Cardiac muscle cell (in vitro differentiated cells and primary cell): Measurements from ENCODE around the gene KYNU. TPM values are rescaled to one million over a fixed set of nuclear protein-coding genes. Genes with fewer than 3 reads are reported as not detected.

Experiments used
- DNase-seq, 2 donors: peaks; one replicate each; pipeline versions ENCODE4 v3.0.0 to v3.0.0-alpha.2; 2010 to 2017; ENCODE audit warnings: low read depth in 1 of 2, low spot score in 1 of 2
- H3K27ac ChIP-seq: fragments of 200-600 bp; sonication (generic); 2 replicates; pipeline ENCODE4 v1.5.1; 2016
- H3K27me3 ChIP-seq: fragments of 200-600 bp; sonication (generic); 2 replicates; pipeline ENCODE4 v1.6.0; 2016; ENCODE audit warnings: control low read depth
- H3K36me3 ChIP-seq: fragments of 200-600 bp; sonication (generic); 2 replicates; pipeline ENCODE4 v1.5.1; 2016; ENCODE audit warnings: control low read depth
- H3K4me1 ChIP-seq: fragments of 200-600 bp; sonication (generic); 2 replicates; pipeline ENCODE4 v1.8.1; 2017; ENCODE audit warnings: low read depth, mild to moderate bottlenecking, mixed run types
- H3K4me3 ChIP-seq: fragments of 200-600 bp; sonication (generic); 2 replicates; pipeline ENCODE4 v1.5.1; 2016; ENCODE audit warnings: mild to moderate bottlenecking
- H3K9me3 ChIP-seq: fragments of 200-600 bp; sonication (generic); 2 replicates; pipeline ENCODE4 v1.5.1; 2017; ENCODE audit warnings: low read depth, mild to moderate bottlenecking, control low read depth
- polyA plus RNA-seq: library from polyadenylated mRNA; unstranded; fragments of >200 nt; fragmentation: Nextera tagmentation; extraction: Ambion mirVana; gene quantifications from 2 replicates; pipeline ENCODE4 v1.2.1, GENCODE V29; 2016
- total RNA-seq: library from RNA; depleted of rRNA; stranded (reverse); fragments of >200 nt; gene quantifications from 2 replicates; pipeline ENCODE4 v1.2.3, GENCODE V29; 2016
- TF ChIP-seq, protein P1 (sequence below): IDR thresholded peaks from 2 replicates; pipeline ENCODE4 v1.5.1; 2012; ENCODE audit warnings: low read depth, mild to moderate bottlenecking, low read length

Gene KYNU
- total and polyA plus RNA-seq, 2 experiments from 2014 or later: 0.12 to 0.24 TPM

DNA sequence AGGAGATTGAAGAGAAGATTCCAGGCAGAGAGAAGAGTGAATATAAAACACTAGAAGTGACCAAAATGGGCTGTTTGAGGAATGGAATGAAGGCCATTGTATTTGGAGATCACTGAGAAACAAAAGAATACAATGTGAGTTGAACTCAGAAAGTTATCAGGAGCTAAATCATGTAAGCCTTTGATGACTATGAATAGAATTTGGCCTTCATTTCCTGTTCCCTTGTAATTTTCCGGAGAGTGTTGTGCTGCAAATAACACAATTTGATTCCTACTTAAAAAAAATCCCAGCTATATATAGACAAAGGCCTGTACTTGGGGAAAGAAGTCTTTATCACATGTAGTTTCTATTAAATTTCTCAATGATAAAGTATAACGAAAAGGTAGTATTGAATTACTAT is 33.7 kb upstream of the KYNU start:
- no peaks in the 10 kb centered on the region for H3K27me3 ChIP-seq
- no peak overlapping the region for H3K27ac ChIP-seq
- TF ChIP-seq, protein P1, sequence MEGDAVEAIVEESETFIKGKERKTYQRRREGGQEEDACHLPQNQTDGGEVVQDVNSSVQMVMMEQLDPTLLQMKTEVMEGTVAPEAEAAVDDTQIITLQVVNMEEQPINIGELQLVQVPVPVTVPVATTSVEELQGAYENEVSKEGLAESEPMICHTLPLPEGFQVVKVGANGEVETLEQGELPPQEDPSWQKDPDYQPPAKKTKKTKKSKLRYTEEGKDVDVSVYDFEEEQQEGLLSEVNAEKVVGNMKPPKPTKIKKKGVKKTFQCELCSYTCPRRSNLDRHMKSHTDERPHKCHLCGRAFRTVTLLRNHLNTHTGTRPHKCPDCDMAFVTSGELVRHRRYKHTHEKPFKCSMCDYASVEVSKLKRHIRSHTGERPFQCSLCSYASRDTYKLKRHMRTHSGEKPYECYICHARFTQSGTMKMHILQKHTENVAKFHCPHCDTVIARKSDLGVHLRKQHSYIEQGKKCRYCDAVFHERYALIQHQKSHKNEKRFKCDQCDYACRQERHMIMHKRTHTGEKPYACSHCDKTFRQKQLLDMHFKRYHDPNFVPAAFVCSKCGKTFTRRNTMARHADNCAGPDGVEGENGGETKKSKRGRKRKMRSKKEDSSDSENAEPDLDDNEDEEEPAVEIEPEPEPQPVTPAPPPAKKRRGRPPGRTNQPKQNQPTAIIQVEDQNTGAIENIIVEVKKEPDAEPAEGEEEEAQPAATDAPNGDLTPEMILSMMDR: no peak
- no peaks in the 10 kb centered on the region for H3K36me3 ChIP-seq
- H3K9me3 ChIP-seq: no peaks in the 10 kb centered on the region
- DNase-seq: no peak
- no peaks in the 10 kb centered on the region for H3K4me1 ChIP-seq
- H3K4me3 ChIP-seq: no peak overlapping the region

GRCh38 chr2:142848023-142848606 is 29.3 kb upstream of the KYNU start:
- no peak overlapping the region for H3K4me3 ChIP-seq
- TF ChIP-seq, protein P1: no peak
- no peaks in the 10 kb centered on the region for H3K4me1 ChIP-seq
- no peak overlapping the region for H3K27ac ChIP-seq
- no peaks in the 10 kb centered on the region for H3K36me3 ChIP-seq
- H3K9me3 ChIP-seq: no peaks in the 10 kb centered on the region
- no peak for DNase-seq
- H3K27me3 ChIP-seq: no peaks in the 10 kb centered on the region

GRCh38 chr2:142849820-142850219 is 27.6 kb upstream of the KYNU start:
- Histone ChIP-seq H3K4me3 (no peak overlapping the region), H3K27me3 (no peaks in the 10 kb centered on the region), H3K4me1 (no peaks in the 10 kb centered on the region), H3K36me3 (no peaks in the 10 kb centered on the region), H3K27ac (no peak overlapping the region), H3K9me3 (no peaks in the 10 kb centered on the region)
- DNase-seq: no peak
- TF ChIP-seq, protein P1: no peak

GRCh38 chr2:142853912-142854311 is 23.6 kb upstream of the KYNU start:
- H3K9me3 ChIP-seq: no peaks in the 10 kb centered on the region
- no peaks in the 10 kb centered on the region for H3K36me3 ChIP-seq
- no peaks in the 10 kb centered on the region for H3K4me1 ChIP-seq
- no peaks in the 10 kb centered on the region for H3K27me3 ChIP-seq
- TF ChIP-seq, protein P1: no peak
- no peak overlapping the region for H3K4me3 ChIP-seq
- no peak overlapping the region for H3K27ac ChIP-seq
- DNase-seq: no peak

DNA sequence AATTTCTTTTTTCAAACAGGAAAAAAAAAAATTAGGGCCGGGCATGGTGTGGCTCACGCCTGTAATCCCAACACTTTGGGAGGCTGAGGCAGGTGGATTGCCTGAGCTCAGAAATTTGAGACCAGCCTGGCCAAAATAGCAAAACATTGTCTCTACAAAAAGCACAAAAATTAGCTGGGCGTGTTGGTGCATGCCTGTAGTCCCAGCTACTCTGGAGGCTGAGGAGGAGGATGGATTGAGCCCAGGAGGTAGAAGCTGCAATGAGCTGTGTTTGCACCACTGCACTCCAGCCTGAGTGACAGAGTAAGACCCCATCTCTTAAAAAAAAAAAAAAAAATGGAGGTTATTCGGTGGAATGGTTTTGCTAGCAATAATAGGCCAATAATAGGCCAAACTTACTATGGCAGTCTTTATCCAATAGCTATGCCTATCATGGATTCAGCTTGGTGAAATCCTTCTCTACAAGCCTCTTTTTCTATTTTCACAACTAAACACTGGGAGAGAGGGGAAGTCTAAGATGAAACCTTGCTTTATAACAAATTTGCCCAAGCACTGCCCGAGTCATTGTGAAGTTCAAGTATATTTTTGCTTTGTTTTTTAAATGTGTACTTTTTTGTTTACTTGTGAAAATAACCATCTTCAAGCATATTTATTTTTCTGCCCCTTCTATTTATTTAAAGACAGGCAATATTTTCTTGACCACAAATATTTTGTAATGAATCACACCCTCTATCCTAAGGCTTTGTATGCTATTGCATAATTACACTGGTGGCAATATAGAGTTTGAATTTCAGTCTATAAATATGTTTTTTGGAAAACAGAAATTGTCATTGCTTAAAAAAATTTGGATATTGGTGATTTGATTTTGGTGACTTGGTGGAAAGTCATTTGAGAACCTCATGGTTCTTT is 20.0 kb upstream of the KYNU start:
- no peaks in the 10 kb centered on the region for H3K9me3 ChIP-seq

More for the DNA sequence above, 20.0 kb upstream of the KYNU start:
- Histone ChIP-seq H3K36me3 (no peaks in the 10 kb centered on the region), H3K4me1 (no peaks in the 10 kb centered on the region), H3K4me3 (no peak overlapping the region), H3K27me3 (no peaks in the 10 kb centered on the region), H3K27ac (no peak overlapping the region)
- DNase-seq: peak in 1 of 2 donors; percentile 52
- TF ChIP-seq, protein P1: no peak
